ENCODE data around the gene MYL6. TPM values are rescaled to one million over a fixed set of nuclear protein-coding genes. Genes with fewer than 3 reads are reported as not detected.

The MYL6 gene
- polyA plus RNA-seq, 1 of the 3 experiments (the other 2 are of a cell fraction), result 4,697 TPM

- ChIA-PET POLR2A (interaction anchor here (0.6 to 2.5 kb wide), 4 partner anchors 16 to 104 kb away, joined by 3 to 19 read pairs (median 8); partner anchors contain the start of gene ESYT1), CTCF (interaction anchor here (1.3 to 7.8 kb wide), 6 partner anchors 9 to 34 kb away, joined by 3 to 60 read pairs (median 8); partner anchors contain the start of genes ESYT1 and SMARCC2)
- peaks cover 53% of the 10 kb centered on the region for H3K79me2 ChIP-seq (ENCODE audit: insufficient read depth)
- H3F3A ChIP-seq (replicated peaks; ENCODE audit: insufficient read depth), result peaks cover 60% of the 10 kb centered on the region
- no peaks in the 10 kb centered on the region for H3K9me3 ChIP-seq
- peaks cover 23 to 28% of the 10 kb centered on the region in 2 experiments; a peak in 3 of 4 replicates for H3K4me1 ChIP-seq (ENCODE audit: control insufficient read depth in 1 of 2, insufficient read depth in 2 of 2, low read depth in 1 of 2, low read length in 1 of 2)
- 80% methylated on average over 6 of the region's 7 CpGs for WGBS (ENCODE audit: low lambda C conversion rate)
- peak overlapping the region; percentile 8 to 82; a peak in 3 of 4 replicates for H3K27ac ChIP-seq (ENCODE audit: low read depth in 2 of 2, low read length in 1 of 2)
- no peaks in the 10 kb centered on the region for H3K27me3 ChIP-seq (ENCODE audit: insufficient read depth)
- H3K36me3 ChIP-seq (replicated peaks in 1 of 2; ENCODE audit: control insufficient read depth in 1 of 2, insufficient read depth in 2 of 2, low read length in 1 of 2), result peaks cover 51 to 54% of the 10 kb centered on the region in 2 experiments
- peak overlapping the region; percentile 97 for H3K4me2 ChIP-seq
- TF ChIP-seq CTCF (IDR thresholded peaks at IDR 0.05), result no peak
- no peak for TF ChIP-seq ZBTB33 (IDR thresholded peaks at IDR 0.05; ENCODE audit: borderline replicate concordance, low read depth)
- TF ChIP-seq RCOR1 (IDR thresholded peaks at IDR 0.05; ENCODE audit: low read length), result no peak
- no peak for TF ChIP-seq PBX3 (IDR thresholded peaks at IDR 0.05)
- no peak for TF ChIP-seq USF2 (IDR thresholded peaks at IDR 0.05; ENCODE audit: borderline replicate concordance, low read depth, low read length)
- H3K4me3 ChIP-seq (ENCODE audit: low read depth in 2 of 2, low read length in 1 of 2), result peak overlapping the region; percentile 82 to 87
- H2AFZ ChIP-seq (ENCODE audit: low read depth), result no peak overlapping the region
- peaks cover 42% of the 10 kb centered on the region for H4K20me1 ChIP-seq (ENCODE audit: insufficient read depth)
- peak overlapping the region; percentile 94 for H3K9ac ChIP-seq
- no peaks in the 10 kb centered on the region for H3K9me2 ChIP-seq
- DNase-seq, result no peak
Measured at GRCh38 chr12:56160193-56160763, 2.1 kb downstream of the MYL6 start.

- no peaks in the 10 kb centered on the region for H3K9me2 ChIP-seq
- ChIA-PET POLR2A (interaction anchor here (0.6 to 2.1 kb wide), 7 partner anchors 9 to 103 kb away, joined by 3 to 12 read pairs (median 3); partner anchors contain the start of genes ESYT1 and ZC3H10), CTCF (interaction anchor here (0.8 to 7.8 kb wide), 11 partner anchors 9 to 97 kb away, joined by 3 to 60 read pairs (median 3); partner anchors contain the start of genes ANKRD52, ESYT1, MYL6B and RNF41)
- peaks cover 52 to 54% of the 10 kb centered on the region in 2 experiments for H3K36me3 ChIP-seq (replicated peaks in 1 of 2; ENCODE audit: control insufficient read depth in 1 of 2, insufficient read depth in 2 of 2, low read length in 1 of 2)
- H3K9me3 ChIP-seq, result no peaks in the 10 kb centered on the region
- 98% methylated on average over 11 of the region's 11 CpGs for WGBS (ENCODE audit: low lambda C conversion rate)
- H3K79me2 ChIP-seq (ENCODE audit: insufficient read depth), result peaks cover 53% of the 10 kb centered on the region
- H3K27me3 ChIP-seq (ENCODE audit: insufficient read depth), result no peaks in the 10 kb centered on the region
- H3K4me3 ChIP-seq (ENCODE audit: low read depth in 2 of 2, low read length in 1 of 2), result peak overlapping the region; percentile 82 to 87
- H3K9ac ChIP-seq, result peak overlapping the region; percentile 94
- DNase-seq, result no peak
- H3F3A ChIP-seq (replicated peaks; ENCODE audit: insufficient read depth), result peaks cover 66% of the 10 kb centered on the region
- peaks cover 23 to 28% of the 10 kb centered on the region in 2 experiments; a peak in 3 of 4 replicates for H3K4me1 ChIP-seq (ENCODE audit: control insufficient read depth in 1 of 2, insufficient read depth in 2 of 2, low read depth in 1 of 2, low read length in 1 of 2)
- H3K4me2 ChIP-seq, result peak overlapping the region; percentile 97
- H4K20me1 ChIP-seq (ENCODE audit: insufficient read depth), result peaks cover 42% of the 10 kb centered on the region
- H3K27ac ChIP-seq (ENCODE audit: low read depth in 2 of 2, low read length in 1 of 2), result peak overlapping the region; percentile 1 to 82; a peak in 3 of 4 replicates
- H2AFZ ChIP-seq (ENCODE audit: low read depth), result no peak overlapping the region
- TF ChIP-seq MEF2A (IDR thresholded peaks at IDR 0.05; ENCODE audit: borderline replicate concordance, low read depth), result no peak
- TF ChIP-seq YY1 (IDR thresholded peaks at IDR 0.05; ENCODE audit: low read depth), result no peak
- no peak for TF ChIP-seq ZBTB33 (IDR thresholded peaks at IDR 0.05; ENCODE audit: borderline replicate concordance, low read depth)
- TF ChIP-seq USF2 (IDR thresholded peaks at IDR 0.05; ENCODE audit: borderline replicate concordance, low read depth, low read length), result no peak
- no peak for TF ChIP-seq FOXM1 (IDR thresholded peaks at IDR 0.05; ENCODE audit: low read depth)
- TF ChIP-seq TAF1 (IDR thresholded peaks at IDR 0.05; ENCODE audit: borderline replicate concordance, low read depth, low read length), result no peak
- no peak for TF ChIP-seq PBX3 (IDR thresholded peaks at IDR 0.05)
- TF ChIP-seq SIN3A (IDR thresholded peaks at IDR 0.05; ENCODE audit: borderline replicate concordance, low read depth, low read length), result no peak
- no peak for TF ChIP-seq RCOR1 (IDR thresholded peaks at IDR 0.05; ENCODE audit: low read length)
Measured at GRCh38 chr12:56160894-56161689, 2.9 kb downstream of the MYL6 start.

Measured in SK-N-SH (cell line).